Right cardiac atrium (tissue), 5 donors: Measurements from ENCODE around the gene NEXMIF. TPM values are rescaled to one million over a fixed set of nuclear protein-coding genes. Genes with fewer than 3 reads are reported as not detected.
A peak's percentile ranks its signal among the peaks of the same experiment; 100 is the strongest.
"Not testable (repeated sequence)": the region's sequence is repeated elsewhere in the genome, so short reads cannot be mapped to it uniquely, and the experiment has no call there.

Experiments
- ATAC-seq, 2 donors: fragments of 200-7000 bp; cut with Tn5 transposase; one replicate each; pipeline versions ENCODE4 v1.8.0 to v1.9.1; 2020; ENCODE audit warnings: moderate library complexity in 2 of 2, mild to moderate bottlenecking in 1 of 2
- DNase-seq, 3 donors: peaks; one replicate each; pipeline ENCODE4 v3.0.0-alpha.2; 2020
- H3K27ac ChIP-seq: one replicate; pipeline ENCODE4 v1.5.1; 2013; ENCODE audit warnings: mild to moderate bottlenecking, low read length, control low read depth, moderate library complexity
- H3K27me3 ChIP-seq: one replicate; pipeline ENCODE4 v1.6.1; 2013; ENCODE audit not compliant: control insufficient read depth, insufficient read depth
- H3K4me1 ChIP-seq: one replicate; pipeline ENCODE4 v1.6.1; 2013; ENCODE audit warnings: low read length; ENCODE audit not compliant: control insufficient read depth, insufficient read depth
- H3K4me3 ChIP-seq: one replicate; pipeline ENCODE4 v1.5.1; 2013; ENCODE audit warnings: low read length, control low read depth
- H3K9me3 ChIP-seq: one replicate; pipeline ENCODE4 v1.6.1; 2013; ENCODE audit warnings: low read length; ENCODE audit not compliant: control insufficient read depth
- WGBS: extraction: QIAGEN DNeasy Blood & Tissue Kit; methylation state at CpG from one replicate; pipeline ENCODE4 v1.1.7; 2013; 5-methylcytosine and 5-hydroxymethylcytosine counted together
- intact Hi-C, 4 donors: fragments of 100-400 bp; cut with DNase I; formaldehyde crosslinking; loops; one replicate each; pipeline versions ENCODE4 v1.11.0 to v1.14.0; 2022 to 2023
- long read RNA-seq, 4 donors: library from polyadenylated mRNA; unstranded; transcript quantifications; one replicate each; pipeline ENCODE4 v2.0.0, GENCODE V29; 2020 to 2021
- polyA plus RNA-seq: library from polyadenylated mRNA; stranded (reverse); fragments of 200-250 nt; gene quantifications from one replicate; pipeline ENCODE4 v1.2.3, GENCODE V29; 2013
- total RNA-seq, 4 donors: library from RNA; stranded (reverse); fragmentation: NEBNext Ultra II Directional; extraction: Animal tissue kit (Norgen Biotek cat#: 25700); gene quantifications; one replicate each; pipeline ENCODE4 v1.2.1, GENCODE V29; 2021
- donor health status: healthy with polysubstance abuse.
- donor health status: DM: no; HTN: yes; CAD: no.
- donor health status: DM: no; HTN: no; CAD: no.
- donor health status: DM: no; HTN: yes; CAD: no; lungs with severe emphysema.
- donor health status: DM: yes; HTN: yes; CAD: no.

NEXMIF gene
- total RNA-seq (under 1 TPM; 0.18 to 0.31 (median 0.28) TPM), polyA plus RNA-seq (under 0.01 TPM)
- long read RNA-seq, donor 1: 0 reads
- long read RNA-seq, donor 2: 0 reads
- long read RNA-seq, donor 3: 0 reads
- long read RNA-seq, donor 4: 0 reads

DNA sequence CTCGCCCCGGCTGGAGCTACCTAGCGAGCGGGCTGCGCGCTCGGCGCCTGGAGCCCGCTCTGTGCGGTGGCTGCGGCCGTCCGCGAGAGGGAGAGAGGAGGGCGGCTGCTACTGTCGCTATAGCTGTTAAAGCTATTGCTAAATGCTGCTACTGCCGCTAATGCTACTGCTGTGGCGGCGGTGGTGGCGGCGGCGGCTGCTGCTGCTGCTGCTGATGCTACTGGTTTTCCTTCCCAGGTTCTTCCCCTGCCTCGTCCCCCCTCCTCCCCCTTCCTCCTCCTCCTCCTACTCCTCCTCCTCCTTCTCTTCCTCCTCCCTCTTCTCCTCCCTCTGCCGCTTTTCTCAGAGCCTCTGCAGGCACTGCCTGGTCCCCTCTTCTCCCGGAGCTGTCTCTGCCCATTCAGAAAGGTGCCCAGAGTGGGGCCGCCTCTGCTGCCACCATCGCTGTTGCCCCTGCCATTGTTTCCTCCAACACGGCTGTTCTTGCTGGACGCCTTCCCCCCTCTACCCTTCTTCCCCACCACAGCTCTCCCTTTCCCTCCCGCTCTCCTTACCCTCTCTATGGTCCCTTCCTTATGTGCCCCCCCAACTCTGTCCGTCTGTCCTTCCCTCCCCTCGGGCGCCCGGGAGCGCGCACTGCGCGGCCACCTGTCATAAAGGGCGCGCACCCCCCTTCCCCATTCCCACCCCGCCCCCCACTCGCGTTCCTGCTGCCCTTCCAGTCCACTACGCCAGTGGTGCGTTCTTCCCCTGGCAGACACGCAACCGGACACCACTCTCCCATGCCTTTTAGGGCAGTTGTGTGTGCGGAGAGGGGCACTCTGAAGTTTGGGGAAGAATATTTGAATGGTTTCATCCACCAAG is at the start of gene NEXMIF:
NEXMIF (minus strand) TSS at position 228 of the 864 bp plus-strand sequence.
- WGBS: 5% methylated on average over 44 of the region's 48 CpGs
- no peaks in the 10 kb centered on the region for H3K27me3 ChIP-seq
- no peaks in the 10 kb centered on the region for H3K9me3 ChIP-seq
- DNase-seq (peak; percentile 23 to 52 (median 28)), ATAC-seq (peak; percentile 78 to 86)
- no peak within 1 kb of the TSS for H3K27ac ChIP-seq
- peak within 1 kb of the TSS; percentile 48 for H3K4me3 ChIP-seq
- H3K4me1 ChIP-seq: no peaks in the 10 kb centered on the region
- intact Hi-C loops: no loop called here

DNA sequence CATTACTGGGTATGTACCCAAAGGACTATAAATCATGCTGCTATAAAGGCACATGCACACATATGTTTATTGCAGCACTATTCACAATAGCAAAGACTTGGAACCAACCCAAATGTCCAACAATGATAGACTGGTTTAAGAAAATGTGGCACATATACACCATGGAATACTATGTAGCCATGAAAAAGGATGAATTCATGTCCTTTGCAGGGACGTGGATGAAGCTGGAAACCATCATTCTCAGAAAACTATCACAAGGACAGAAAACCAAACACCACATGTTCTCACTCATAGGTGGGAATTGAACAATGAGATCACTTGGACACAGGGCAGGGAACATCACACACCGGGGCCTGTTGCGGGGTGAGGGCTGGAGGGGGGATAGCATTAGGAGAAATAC is 36.7 kb upstream of the NEXMIF start:
- DNase-seq, H3K4me3 ChIP-seq, H3K27ac ChIP-seq, intact Hi-C loops, H3K9me3 ChIP-seq, ATAC-seq, H3K27me3 ChIP-seq, H3K4me1 ChIP-seq: not testable (repeated sequence)
- 60% methylated on average over 3 of the region's 3 CpGs for WGBS

DNA sequence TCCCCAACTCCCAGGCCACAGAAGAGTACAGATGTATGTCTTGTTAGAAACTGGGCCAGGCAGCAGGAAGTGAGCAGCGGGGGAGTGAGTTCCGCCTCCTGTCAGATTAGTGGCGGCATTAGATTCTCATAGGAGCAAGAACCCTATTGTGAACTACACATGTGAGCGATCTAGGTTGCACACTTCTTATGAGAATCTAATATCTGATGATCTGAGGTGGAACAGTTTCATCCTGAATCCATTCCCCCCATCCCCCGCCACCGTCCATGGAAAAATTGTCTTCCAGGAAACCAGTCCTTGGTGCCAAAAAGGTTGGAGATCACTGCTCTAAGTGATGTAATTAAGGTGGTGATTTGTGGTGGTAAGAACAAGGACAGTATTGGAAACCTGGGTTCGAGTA is 24.5 kb upstream of the NEXMIF start:
- Histone ChIP-seq H3K27me3 (no peaks in the 10 kb centered on the region), H3K27ac (no peak overlapping the region), H3K4me1 (no peaks in the 10 kb centered on the region), H3K4me3 (no peak overlapping the region), H3K9me3 (no peaks in the 10 kb centered on the region)
- ATAC-seq: no peak
- DNase-seq: no peak
- intact Hi-C loops: no loop called here
- 82% methylated on average over 7 of the region's 7 CpGs for whole genome bisulfite sequencing

DNA sequence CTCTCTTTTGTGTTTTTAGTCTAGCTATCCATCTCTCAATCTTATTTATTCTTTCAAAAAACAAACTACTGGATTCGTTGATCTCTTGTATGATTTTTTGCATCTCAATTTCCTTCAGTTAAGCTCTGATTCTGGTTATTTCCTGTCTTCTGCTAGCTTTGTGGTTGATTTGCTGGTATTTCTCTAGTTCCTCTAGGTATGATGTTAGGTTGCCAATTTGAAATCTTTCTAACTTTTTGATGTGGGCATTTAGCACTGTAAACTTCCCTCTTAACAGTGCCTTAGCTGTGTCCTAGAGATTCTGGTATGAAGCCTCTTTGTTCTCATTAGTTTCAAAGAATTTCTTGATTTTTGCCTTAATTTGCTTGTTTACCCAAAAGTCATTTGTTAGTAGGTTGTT is 15.2 kb upstream of the NEXMIF start:
- no peak for ATAC-seq
- intact Hi-C loops: no loop called here
- Histone ChIP-seq H3K4me1 (no peaks in the 10 kb centered on the region), H3K27me3 (no peaks in the 10 kb centered on the region), H3K9me3 (no peaks in the 10 kb centered on the region), H3K27ac (no peak overlapping the region), H3K4me3 (no peak overlapping the region)
- no peak for DNase-seq
- WGBS: 53% methylated on average over 1 of the region's 1 CpG

DNA sequence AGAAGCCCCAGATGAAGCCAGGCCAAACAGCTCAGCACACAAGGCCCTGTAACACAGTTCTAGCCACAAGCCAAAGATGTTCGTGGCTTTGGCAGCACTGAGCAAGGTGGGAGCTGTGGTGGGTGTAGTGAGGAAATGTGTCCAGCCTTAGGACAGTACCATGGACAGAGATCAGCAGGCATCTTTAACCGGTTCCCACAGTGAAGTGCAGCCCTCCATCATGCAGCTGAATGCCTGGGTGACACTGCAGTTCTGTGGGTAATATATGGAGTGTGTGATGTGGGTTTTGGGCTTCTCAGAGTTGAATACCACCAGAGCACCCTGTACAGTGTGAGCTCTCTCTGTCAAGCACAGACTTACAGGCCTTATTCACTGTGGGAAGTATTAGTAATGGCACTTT is 6.0 kb upstream of the NEXMIF start:
- no peak overlapping the region for H3K27ac ChIP-seq
- ATAC-seq: no peak
- 13% methylated on average over 2 of the region's 2 CpGs for WGBS
- intact Hi-C loops: no loop called here
- no peak overlapping the region for H3K4me3 ChIP-seq
- H3K27me3 ChIP-seq: no peaks in the 10 kb centered on the region
- H3K4me1 ChIP-seq: no peaks in the 10 kb centered on the region
- H3K9me3 ChIP-seq: no peaks in the 10 kb centered on the region
- no peak for DNase-seq

DNA sequence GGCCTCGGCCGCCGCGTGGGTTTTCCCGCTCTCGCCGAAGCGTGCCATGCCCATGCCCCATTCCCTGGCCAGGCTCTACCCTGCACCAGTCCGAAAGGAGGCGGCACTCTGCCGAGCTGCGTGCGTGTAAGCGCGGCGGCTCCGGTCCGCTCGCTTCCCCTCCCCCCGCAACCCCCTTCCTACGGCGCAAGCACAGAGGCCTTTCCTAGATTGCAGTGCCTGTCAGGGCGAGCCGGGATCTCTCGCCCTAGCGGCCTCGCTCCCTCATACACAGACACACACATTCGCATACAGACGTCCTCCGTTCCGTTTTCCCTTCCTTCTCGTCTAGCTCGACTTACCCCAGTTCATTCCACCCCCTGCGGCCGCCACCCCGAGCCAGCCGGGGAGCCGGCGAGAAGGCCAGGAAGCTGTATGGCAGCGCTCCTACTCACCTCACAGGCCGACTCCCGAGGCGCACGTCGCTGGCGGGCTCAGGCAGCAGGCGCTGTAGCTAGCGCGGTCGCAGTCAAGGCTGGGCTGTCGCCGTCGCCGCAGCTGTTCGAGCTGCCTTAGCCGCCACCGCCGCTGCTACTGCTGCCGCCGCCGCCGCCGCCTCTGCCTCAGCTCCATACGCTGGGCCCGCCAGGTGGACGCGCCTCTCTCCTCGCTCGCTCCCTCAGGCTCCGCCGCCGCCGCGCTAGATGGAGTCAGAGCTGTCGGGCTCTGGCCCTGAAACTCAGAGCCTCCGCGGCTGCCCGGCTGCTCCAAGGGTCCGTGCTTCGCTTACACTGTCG is 615 bp downstream of the NEXMIF start:
- DNase-seq: peak; percentile 31 to 68 (median 63)
- peak; percentile 75 to 82 for ATAC-seq
- no peaks in the 10 kb centered on the region for H3K4me1 ChIP-seq
- WGBS: 2% methylated on average over 81 of the region's 81 CpGs
- H3K9me3 ChIP-seq: no peaks in the 10 kb centered on the region
- intact Hi-C loops: no loop called here
- no peaks in the 10 kb centered on the region for H3K27me3 ChIP-seq
- H3K27ac ChIP-seq: no peak overlapping the region
- H3K4me3 ChIP-seq: peak overlapping the region; percentile 48

DNA sequence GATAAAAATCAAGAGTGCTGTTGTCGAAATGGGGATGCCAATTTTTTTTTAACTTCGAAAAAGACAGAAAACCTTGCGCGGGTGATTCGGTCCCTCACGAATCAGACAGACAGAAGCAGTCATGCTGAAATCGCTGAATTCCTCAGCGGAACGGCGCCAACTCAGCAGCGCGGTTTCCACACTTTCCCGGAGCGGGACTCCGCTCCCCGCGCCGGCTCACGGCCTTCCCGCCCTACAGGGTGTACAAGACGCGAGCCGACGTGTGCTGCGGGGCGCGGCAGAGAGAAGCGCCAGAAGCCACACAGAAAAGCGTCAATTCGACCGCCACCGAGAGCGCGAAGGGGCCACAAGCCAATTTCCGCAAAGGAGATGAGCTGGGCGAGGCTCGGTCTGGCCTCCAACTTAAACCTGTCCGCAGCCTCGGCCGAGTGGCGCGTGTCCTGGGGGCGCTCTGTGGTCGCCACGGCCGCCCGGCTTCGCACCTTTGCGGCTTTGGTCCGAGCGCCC is 1.3 kb downstream of the NEXMIF start:
- Histone ChIP-seq H3K27me3 (no peaks in the 10 kb centered on the region), H3K4me3 (peak overlapping the region; percentile 48), H3K27ac (no peak overlapping the region), H3K4me1 (no peaks in the 10 kb centered on the region), H3K9me3 (no peaks in the 10 kb centered on the region)
- DNase-seq (peak; percentile 16 to 70 (median 49)), ATAC-seq (peak; percentile 22 to 65)
- intact Hi-C loops: no loop called here
- WGBS: 7% methylated on average over 51 of the region's 51 CpGs

DNA sequence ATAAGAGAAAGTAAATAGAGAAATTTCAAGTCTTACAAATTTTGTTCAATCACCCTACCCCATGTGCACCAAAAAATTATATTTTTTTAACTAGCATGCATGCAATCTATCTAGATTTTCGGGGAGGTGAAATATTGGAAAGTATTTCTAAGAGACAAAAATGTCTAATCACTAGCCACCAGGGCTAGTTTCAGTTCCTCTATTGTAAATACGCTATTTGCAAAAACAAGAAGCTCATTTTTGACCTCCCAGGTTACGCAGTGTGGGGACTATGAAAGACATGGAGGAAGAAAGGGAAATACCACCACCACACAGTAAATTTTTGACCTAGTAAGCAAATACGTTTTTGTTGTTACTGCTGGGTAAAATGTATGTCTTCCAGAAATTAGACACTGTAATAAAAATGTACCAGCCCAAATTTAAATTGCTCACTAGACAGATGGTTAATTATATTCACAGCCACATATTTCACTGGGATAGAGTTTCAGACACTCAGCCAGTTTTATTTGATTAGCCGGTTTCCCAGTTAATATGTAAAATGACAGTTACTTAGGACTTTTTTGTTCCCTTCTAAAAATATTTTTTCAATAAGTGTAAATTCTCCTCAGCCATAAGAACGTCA is 2.2 kb downstream of the NEXMIF start:
- Histone ChIP-seq H3K27me3 (no peaks in the 10 kb centered on the region), H3K27ac (no peak overlapping the region), H3K4me3 (peak overlapping the region; percentile 5), H3K9me3 (no peaks in the 10 kb centered on the region), H3K4me1 (no peaks in the 10 kb centered on the region)
- 67% methylated on average over 6 of the region's 6 CpGs for WGBS
- ATAC-seq (no peak), DNase-seq (no peak)
- intact Hi-C loops: no loop called here

DNA sequence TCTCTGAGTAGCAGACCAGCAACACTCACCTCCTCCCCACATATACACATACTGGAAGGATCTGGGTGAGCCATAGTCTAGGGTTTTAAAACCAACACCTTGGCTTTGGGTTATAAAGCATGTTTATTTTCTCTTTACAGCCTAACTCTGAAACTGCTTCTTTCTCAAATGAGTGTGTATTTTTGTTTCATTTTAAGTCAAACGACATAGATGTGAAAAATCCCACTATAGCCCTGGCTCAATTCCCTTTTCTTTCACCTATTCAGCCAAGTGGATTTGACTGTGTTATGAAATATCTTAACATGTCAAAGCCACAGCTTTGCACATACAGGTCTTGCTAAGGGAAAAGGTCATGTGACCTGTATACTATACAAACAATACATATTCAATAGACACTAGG is 13.8 kb downstream of the NEXMIF start:
- no peak for ATAC-seq
- Histone ChIP-seq H3K4me1 (no peaks in the 10 kb centered on the region), H3K27ac (no peak overlapping the region), H3K27me3 (no peaks in the 10 kb centered on the region), H3K9me3 (no peaks in the 10 kb centered on the region), H3K4me3 (no peak overlapping the region)
- WGBS: 81% methylated on average over 1 of the region's 1 CpG
- intact Hi-C loops: no loop called here
- no peak for DNase-seq

DNA sequence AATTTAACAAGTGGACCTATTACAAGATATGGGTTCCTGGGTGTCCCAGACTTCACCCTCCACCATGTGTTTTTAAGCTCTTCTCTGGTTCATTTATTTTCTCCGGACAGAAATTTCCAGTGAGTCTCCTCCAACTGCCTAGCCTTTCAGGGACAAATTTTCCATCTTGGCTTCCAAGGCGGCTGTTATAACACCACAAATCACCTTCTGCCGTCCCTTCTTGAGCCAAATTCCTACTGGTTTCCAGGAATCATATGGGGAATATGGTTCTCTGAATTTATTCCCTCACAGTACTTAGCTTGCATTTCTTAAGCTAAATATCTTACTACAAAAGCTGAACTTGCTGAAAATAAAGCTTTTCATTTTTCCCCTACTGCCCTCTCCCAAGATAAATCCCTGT is 18.8 kb downstream of the NEXMIF start:
- Histone ChIP-seq H3K27me3 (no peaks in the 10 kb centered on the region), H3K4me1 (no peaks in the 10 kb centered on the region), H3K27ac (no peak overlapping the region), H3K4me3 (no peak overlapping the region), H3K9me3 (no peaks in the 10 kb centered on the region)
- 80% methylated on average over 3 of the region's 3 CpGs for WGBS
- intact Hi-C loops: no loop called here
- DNase-seq (no peak), ATAC-seq (no peak)

DNA sequence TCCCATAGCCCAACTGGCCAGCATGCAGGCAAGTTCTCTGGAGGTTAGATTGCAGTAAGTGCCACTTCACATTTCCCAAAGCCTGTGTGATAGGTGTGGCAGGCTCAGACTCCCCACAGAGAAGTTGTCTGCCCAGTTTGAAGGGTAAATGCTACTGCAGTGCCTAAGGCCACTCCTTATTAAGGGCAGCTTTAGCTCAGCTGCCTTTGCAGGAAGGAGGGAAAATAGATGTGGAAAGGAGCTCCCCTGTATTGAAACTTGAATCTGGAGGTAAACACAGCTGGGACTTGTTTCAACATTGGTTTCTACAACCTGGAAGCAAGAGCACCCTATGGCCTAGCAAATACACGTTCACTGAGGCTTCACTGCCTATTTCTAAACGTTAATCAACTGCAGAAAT is 22.4 kb downstream of the NEXMIF start:
- no peak overlapping the region for H3K27ac ChIP-seq
- no peaks in the 10 kb centered on the region for H3K4me1 ChIP-seq
- 33% methylated on average over 2 of the region's 2 CpGs for WGBS
- no peaks in the 10 kb centered on the region for H3K27me3 ChIP-seq
- DNase-seq (no peak), ATAC-seq (no peak)
- H3K9me3 ChIP-seq: no peaks in the 10 kb centered on the region
- H3K4me3 ChIP-seq: no peak overlapping the region
- intact Hi-C loops: no loop called here
